Measurements from ENCODE around the gene DYNC1I2. TPM values are rescaled to one million over a fixed set of nuclear protein-coding genes. Genes with fewer than 3 reads are reported as not detected.

The DYNC1I2 gene
- total and polyA plus RNA-seq, 2 donors (not counting 3 experiments of a cell fraction or from before 2014, with no cell fraction given) = 131 to 138 TPM

GRCh38 chr2:171706152-171706803 lies 19.0 kb downstream of the DYNC1I2 start:
- FAIRE-seq (no peak), DNase-seq (ENCODE audit: low read depth, low spot score) (peak; percentile 53)
- Histone ChIP-seq H3K9me3 (replicated peaks; ENCODE audit: control insufficient read depth, insufficient read depth, low read length) (no peaks in the 10 kb centered on the region), H3K36me3 (ENCODE audit: control insufficient read depth in 2 of 2, extremely low read depth in 1 of 2, insufficient read depth in 2 of 2, low read length in 2 of 2) (peaks cover 2% of the 10 kb centered on the region in 2 experiments), H3K9me1 (replicated peaks; ENCODE audit: control insufficient read depth, extremely low read depth, insufficient read depth, low read length) (no peaks in the 10 kb centered on the region), H3K9ac (replicated peaks; ENCODE audit: extremely low read depth, insufficient read depth, low read length) (no peak overlapping the region), H3K27ac (ENCODE audit: insufficient read depth, low read depth, low read length) (no peak overlapping the region), H2AFZ (ENCODE audit: low read depth, low read length) (no peak overlapping the region), H3K4me1 (ENCODE audit: control insufficient read depth, extremely low read depth, insufficient read depth, low read length) (peaks cover 14% of the 10 kb centered on the region), H3K4me2 (ENCODE audit: insufficient read depth, low read length) (no peak overlapping the region), H3K4me3 (replicated peaks in 1 of 3; ENCODE audit: insufficient read depth in 1 of 3, low read depth in 1 of 3, low read length in 3 of 3) (no peak overlapping the region), H3K27me3 (ENCODE audit: control insufficient read depth in 2 of 2, insufficient read depth in 2 of 2, low read length in 2 of 2) (no peaks in the 10 kb centered on the region), H3K79me2 (ENCODE audit: control insufficient read depth, insufficient read depth, low read length) (peaks cover 62% of the 10 kb centered on the region), H4K20me1 (replicated peaks; ENCODE audit: control insufficient read depth, extremely low read depth, insufficient read depth, low read length) (peaks cover 6% of the 10 kb centered on the region)
- intact Hi-C loops (cut with micrococcal nuclease) = loop anchor here (1.0 to 10.0 kb wide), 3 partner anchors 398 to 759 kb away; no protein-coding TSS in a partner anchor
- POLR2A ChIA-PET = interaction anchor here (0.6 kb wide), 1 partner anchor 17 kb away, joined by 3 read pairs; no protein-coding TSS in a partner anchor
- dilution Hi-C loops (cut with MboI; ENCODE audit: extremely low pct_ligation_motif_present, low sequenced_read_pairs) = no loop called here
- TF ChIP-seq MAX (IDR thresholded peaks at IDR 0.05; ENCODE audit: insufficient read depth, insufficient read length) (no peak), CTCF (IDR thresholded peaks at IDR 0.05; ENCODE audit: extremely low read depth in 1 of 2, insufficient read depth in 1 of 2, low read depth in 1 of 2, low read length in 2 of 2) (peak in 1 of 2 donors; percentile 19)
- no TSS peak for BruUV-seq (replicated peaks)
- CTCF ChIA-PET = interaction anchor here (0.6 to 7.8 kb wide), 24 partner anchors 9 to 420 kb away, joined by 3 to 193 read pairs (median 4); partner anchors contain the start of genes DLX2, DYNC1I2 and HAT1

GRCh38 chr2:171707752-171708151 lies 20.5 kb downstream of the DYNC1I2 start:
- Histone ChIP-seq H3K9ac (replicated peaks; ENCODE audit: extremely low read depth, insufficient read depth, low read length) (no peak overlapping the region), H3K79me2 (ENCODE audit: control insufficient read depth, insufficient read depth, low read length) (peaks cover 64% of the 10 kb centered on the region), H3K27me3 (ENCODE audit: control insufficient read depth in 2 of 2, insufficient read depth in 2 of 2, low read length in 2 of 2) (no peaks in the 10 kb centered on the region), H3K27ac (ENCODE audit: insufficient read depth, low read depth, low read length) (no peak overlapping the region), H2AFZ (ENCODE audit: low read depth, low read length) (no peak overlapping the region), H3K36me3 (ENCODE audit: control insufficient read depth in 2 of 2, extremely low read depth in 1 of 2, insufficient read depth in 2 of 2, low read length in 2 of 2) (no peaks in the 10 kb centered on the region), H4K20me1 (replicated peaks; ENCODE audit: control insufficient read depth, extremely low read depth, insufficient read depth, low read length) (peaks cover 3% of the 10 kb centered on the region), H3K4me1 (ENCODE audit: control insufficient read depth, extremely low read depth, insufficient read depth, low read length) (peaks cover 27% of the 10 kb centered on the region), H3K4me2 (ENCODE audit: insufficient read depth, low read length) (no peak overlapping the region), H3K4me3 (replicated peaks in 1 of 3; ENCODE audit: insufficient read depth in 1 of 3, low read depth in 1 of 3, low read length in 3 of 3) (no peak overlapping the region), H3K9me3 (replicated peaks; ENCODE audit: control insufficient read depth, insufficient read depth, low read length) (no peaks in the 10 kb centered on the region), H3K9me1 (replicated peaks; ENCODE audit: control insufficient read depth, extremely low read depth, insufficient read depth, low read length) (no peaks in the 10 kb centered on the region)
- dilution Hi-C loops (cut with MboI; ENCODE audit: extremely low pct_ligation_motif_present, low sequenced_read_pairs) (no loop called here), intact Hi-C loops (cut with micrococcal nuclease) (loop anchor here (10.0 kb wide), 1 partner anchor 757 kb away; no protein-coding TSS in a partner anchor)
- CTCF ChIA-PET = interaction anchor here (1.4 to 7.8 kb wide), 7 partner anchors 8 to 419 kb away, joined by 4 to 193 read pairs (median 24); partner anchors contain the start of gene DLX2
- DNase-seq (ENCODE audit: low read depth, low spot score) (no peak), FAIRE-seq (no peak)
- BruUV-seq (replicated peaks) = no TSS peak
- TF ChIP-seq POLR2A (IDR thresholded peaks at IDR 0.05; ENCODE audit: low read depth, low read length) (no peak), GATA2 (IDR thresholded peaks at IDR 0.05; ENCODE audit: insufficient read depth, insufficient read length, low read depth, low read length) (no peak), POLR2AphosphoS5 (IDR thresholded peaks at IDR 0.05; ENCODE audit: insufficient read depth, low read depth, low read length) (no peak), MAX (IDR thresholded peaks at IDR 0.05; ENCODE audit: insufficient read depth, insufficient read length) (no peak), JUN (IDR thresholded peaks at IDR 0.05; ENCODE audit: borderline replicate concordance, insufficient read depth, insufficient read length, low read depth) (no peak), EZH2 (IDR thresholded peaks at IDR 0.05; ENCODE audit: borderline replicate concordance, low read depth, low read length, severe bottlenecking) (no peak), CTCF (IDR thresholded peaks at IDR 0.05; ENCODE audit: extremely low read depth in 1 of 2, insufficient read depth in 1 of 2, low read depth in 1 of 2, low read length in 2 of 2) (no peak), FOS (IDR thresholded peaks at IDR 0.05; ENCODE audit: borderline replicate concordance, insufficient read depth, low read length) (no peak), MYC (IDR thresholded peaks at IDR 0.05; ENCODE audit: low read depth, low read length) (no peak)
- POLR2A ChIA-PET = no interaction called here
